GM19438 (cell line): Measurements from ENCODE around the gene IGFLR1.
A peak's percentile ranks its signal among the peaks of the same experiment; 100 is the strongest.
"Not testable (repeated sequence)": the region's sequence is repeated elsewhere in the genome, so short reads cannot be mapped to it uniquely, and the experiment has no call there.

Experiments used
- ATAC-seq: cut with Tn5 transposase; IDR thresholded peaks from one replicate; pipeline ENCODE4 v1.9.1; 2021; ENCODE audit warnings: low read depth; ENCODE audit not compliant: unreplicated experiment

Gene IGFLR1

DNA sequence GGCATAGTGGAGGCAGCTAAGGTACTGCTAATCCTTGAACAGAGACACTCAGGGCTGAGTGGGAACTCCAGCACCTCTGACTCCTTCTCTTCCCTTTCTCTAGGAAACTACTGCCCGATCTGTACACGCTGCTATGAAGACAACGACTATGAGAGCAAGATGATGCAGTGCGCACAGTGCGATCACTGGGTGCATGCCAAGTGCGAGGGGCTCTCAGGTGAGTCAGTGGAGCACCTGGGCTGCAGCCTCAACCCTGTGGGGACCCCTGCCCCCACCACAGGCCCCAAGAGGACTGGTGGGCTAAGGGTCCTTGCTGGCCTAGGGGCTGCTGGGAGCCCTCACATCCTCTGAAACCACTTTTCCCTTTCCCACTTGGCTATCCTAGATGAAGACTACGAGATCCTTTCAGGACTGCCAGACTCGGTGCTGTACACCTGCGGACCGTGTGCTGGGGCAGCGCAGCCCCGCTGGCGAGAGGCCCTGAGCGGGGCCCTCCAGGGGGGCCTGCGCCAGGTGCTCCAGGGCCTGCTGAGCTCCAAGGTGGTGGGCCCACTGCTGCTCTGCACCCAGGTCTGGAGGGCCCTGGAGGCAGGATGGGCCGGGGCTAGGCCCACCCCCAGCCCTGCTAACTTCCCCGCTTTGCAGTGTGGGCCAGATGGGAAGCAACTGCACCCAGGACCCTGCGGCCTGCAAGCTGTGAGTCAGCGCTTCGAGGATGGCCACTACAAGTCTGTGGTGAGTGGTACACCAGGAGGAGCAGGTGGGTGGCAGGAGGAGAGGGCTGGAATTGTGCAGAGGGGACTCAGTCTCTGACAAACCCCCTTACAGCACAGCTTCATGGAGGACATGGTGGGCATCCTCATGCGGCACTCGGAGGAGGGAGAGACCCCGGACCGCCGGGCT, 14.9 kb downstream of the IGFLR1 start:
- ATAC-seq, result no peak

DNA sequence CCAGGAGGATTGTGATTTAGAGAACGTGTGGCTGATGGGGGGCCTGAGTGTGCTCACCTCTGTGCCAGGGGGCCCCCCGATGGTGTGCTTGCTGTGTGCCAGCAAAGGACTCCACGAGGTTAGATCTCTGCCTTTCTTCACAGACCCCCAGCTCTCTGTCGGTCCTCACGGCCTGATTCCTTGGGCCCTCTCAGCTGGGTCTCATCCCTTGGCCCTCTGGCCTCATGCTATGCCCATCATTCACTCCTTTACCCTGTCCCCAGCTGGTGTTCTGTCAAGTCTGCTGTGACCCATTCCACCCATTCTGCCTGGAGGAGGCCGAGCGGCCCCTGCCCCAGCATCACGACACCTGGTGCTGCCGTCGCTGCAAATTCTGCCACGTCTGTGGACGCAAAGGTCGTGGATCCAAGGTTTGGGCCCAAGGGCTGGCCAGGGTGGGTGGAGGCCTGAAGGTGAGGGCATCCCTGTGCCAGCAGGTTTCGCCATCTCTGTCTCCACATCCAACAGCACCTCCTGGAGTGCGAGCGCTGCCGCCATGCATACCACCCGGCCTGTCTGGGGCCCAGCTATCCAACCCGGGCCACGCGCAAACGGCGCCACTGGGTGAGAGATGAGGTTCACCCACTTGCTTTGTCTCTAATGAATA, 16.9 kb downstream of the IGFLR1 start:
- ATAC-seq, result no peak

DNA sequence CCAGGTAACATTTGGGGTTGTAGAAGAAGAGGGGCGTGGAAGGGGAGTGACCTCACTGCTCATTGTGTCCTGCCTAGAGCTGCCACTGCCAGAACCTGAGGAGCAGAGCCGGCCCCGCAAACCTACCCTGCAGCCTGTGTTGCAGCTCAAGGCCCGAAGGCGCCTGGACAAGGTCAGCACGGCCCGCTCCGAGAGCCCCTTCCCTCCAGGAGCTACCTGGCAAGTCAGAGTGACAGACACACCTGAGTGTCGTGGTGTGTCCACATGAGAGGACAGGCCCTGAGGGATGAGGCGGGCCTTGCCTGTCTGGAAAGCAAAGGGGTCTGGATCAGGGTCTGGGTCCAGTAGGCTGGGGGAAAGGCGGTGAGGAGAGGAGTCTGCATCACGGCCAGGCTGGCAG, 17.7 kb downstream of the IGFLR1 start:
- no peak for ATAC-seq

DNA sequence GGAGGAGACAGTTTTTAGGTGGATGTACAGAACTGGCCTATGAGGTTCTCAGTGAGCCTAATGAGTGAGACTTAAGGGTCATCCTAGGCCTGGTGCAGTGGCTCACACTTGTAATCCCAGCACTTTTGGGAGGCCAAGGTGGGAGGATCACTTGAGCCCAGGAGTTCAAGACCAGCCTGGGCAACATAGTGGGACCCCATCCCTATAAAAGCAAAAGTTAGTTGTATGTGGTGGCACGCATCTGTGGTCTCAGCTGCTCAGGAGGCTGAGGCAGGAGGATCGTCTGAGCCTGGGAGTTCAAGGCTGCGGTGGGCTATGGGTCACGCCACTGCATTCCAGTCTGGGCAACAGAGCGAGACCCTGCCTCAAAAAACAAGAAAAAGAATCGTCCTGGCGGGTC, 18.1 kb downstream of the IGFLR1 start:
- not testable (repeated sequence) for ATAC-seq

DNA sequence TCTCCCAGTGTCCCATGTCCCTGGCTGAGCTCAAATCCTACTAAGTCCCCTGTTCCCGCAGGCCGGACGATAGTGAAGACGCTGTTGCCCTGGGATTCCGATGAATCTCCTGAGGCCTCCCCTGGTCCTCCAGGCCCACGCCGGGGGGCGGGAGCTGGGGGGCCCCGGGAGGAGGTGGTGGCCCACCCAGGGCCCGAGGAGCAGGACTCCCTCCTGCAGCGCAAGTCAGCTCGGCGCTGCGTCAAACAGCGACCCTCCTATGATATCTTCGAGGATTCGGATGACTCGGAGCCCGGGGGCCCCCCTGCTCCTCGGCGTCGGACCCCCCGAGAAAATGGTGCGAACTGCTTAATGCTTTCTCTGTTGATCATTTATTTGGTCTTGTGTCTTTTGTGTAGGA, 18.6 kb downstream of the IGFLR1 start:
- no peak for ATAC-seq

DNA sequence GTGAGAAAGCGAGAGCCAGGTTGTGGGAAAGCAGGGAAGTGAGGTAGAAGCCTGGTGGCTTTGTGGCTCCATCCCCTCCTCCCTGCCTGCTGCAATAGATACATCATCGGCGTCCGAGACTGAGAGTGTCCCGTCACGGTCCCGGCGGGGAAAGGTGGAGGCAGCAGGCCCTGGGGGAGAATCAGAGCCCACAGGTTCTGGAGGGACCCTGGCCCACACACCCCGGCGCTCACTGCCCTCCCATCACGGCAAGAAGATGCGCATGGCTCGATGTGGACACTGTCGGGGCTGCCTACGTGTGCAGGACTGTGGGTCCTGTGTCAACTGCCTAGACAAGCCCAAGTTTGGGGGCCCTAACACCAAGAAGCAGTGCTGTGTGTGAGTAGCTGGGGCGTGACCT, 19.4 kb downstream of the IGFLR1 start:
- no peak for ATAC-seq

DNA sequence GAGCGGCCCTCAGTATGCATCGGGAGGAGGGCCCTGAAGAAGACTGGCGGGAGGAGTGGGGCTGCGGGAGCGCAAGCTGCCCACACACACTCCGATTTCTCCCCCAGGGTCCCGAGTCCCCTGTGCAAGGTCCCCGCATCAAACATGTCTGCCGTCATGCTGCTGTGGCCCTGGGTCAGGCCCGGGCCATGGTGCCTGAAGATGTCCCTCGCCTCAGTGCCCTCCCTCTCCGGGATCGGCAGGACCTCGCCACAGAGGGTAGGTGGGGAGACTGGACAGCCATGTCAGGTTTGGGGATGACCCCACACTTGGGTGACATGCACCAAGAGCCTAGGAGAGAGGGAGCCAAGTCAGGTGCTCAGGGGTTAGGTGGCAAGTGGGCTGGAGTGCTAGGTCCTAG, 19.8 kb downstream of the IGFLR1 start:
- ATAC-seq, result no peak

DNA sequence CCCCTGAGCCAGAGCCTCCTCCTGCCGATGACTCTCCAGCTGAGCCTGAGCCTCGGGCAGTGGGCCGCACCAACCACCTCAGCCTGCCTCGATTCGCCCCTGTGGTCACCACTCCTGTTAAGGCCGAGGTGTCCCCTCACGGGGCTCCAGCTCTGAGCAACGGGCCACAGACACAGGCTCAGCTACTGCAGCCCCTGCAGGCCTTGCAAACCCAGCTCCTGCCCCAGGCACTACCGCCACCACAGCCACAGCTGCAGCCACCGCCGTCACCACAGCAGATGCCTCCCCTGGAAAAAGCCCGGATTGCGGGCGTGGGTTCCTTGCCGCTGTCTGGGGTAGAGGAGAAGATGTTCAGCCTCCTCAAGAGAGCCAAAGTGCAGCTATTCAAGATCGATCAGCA, 20.9 kb downstream of the IGFLR1 start:
- ATAC-seq, result no peak

DNA sequence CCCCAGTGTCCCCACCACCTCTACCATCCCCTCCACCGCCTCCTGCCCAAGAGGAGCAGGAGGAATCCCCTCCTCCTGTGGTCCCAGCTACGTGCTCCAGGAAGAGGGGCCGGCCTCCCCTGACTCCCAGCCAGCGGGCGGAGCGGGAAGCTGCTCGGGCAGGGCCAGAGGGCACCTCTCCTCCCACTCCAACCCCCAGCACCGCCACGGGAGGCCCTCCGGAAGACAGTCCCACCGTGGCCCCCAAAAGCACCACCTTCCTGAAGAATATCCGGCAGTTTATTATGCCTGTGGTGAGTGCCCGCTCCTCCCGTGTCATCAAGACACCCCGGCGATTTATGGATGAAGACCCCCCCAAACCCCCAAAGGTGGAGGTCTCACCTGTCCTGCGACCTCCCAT, 21.6 kb downstream of the IGFLR1 start:
- no peak for ATAC-seq

DNA sequence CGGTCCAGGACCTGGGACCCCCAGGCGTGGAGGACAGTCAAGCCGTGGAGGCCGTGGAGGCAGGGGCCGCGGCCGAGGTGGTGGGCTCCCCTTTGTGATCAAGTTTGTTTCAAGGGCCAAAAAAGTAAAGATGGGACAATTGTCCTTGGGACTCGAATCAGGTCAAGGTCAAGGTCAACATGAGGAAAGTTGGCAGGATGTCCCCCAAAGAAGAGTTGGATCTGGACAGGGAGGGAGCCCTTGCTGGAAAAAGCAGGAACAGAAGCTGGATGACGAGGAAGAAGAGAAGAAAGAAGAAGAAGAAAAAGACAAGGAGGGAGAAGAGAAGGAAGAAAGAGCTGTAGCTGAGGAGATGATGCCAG, 22.1 kb downstream of the IGFLR1 start:
- ATAC-seq, result no peak

DNA sequence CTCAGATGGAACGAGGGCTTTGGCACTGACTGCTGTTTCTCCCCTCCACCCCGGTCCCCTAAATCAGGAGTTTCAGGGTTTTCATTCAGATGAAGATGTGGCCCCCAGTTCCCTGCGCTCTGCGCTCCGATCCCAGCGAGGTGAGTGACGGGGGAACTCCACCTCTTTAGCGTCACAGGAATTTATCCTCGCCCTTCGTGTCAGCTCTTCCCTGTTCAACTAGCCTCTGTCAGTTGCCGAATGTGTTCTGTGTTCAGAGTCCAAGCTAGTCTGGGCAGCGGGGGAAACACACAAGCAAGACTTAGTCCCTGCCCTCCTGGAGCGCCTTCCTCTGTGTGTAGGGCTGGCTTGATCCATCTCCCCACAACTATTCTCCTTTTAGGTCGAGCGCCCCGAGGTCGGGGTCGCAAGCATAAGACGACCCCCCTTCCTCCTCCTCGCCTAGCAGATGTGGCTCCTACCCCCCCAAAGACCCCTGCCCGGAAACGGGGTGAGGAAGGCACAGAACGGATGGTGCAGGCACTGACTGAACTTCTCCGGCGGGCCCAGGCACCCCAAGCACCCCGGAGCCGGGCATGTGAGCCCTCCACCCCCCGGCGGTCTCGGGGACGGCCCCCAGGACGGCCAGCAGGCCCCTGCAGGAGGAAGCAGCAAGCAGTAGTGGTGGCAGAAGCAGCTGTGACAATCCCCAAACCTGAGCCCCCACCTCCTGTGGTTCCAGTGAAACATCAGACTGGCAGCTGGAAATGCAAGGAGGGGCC, 22.7 kb downstream of the IGFLR1 start:
- no peak for ATAC-seq

DNA sequence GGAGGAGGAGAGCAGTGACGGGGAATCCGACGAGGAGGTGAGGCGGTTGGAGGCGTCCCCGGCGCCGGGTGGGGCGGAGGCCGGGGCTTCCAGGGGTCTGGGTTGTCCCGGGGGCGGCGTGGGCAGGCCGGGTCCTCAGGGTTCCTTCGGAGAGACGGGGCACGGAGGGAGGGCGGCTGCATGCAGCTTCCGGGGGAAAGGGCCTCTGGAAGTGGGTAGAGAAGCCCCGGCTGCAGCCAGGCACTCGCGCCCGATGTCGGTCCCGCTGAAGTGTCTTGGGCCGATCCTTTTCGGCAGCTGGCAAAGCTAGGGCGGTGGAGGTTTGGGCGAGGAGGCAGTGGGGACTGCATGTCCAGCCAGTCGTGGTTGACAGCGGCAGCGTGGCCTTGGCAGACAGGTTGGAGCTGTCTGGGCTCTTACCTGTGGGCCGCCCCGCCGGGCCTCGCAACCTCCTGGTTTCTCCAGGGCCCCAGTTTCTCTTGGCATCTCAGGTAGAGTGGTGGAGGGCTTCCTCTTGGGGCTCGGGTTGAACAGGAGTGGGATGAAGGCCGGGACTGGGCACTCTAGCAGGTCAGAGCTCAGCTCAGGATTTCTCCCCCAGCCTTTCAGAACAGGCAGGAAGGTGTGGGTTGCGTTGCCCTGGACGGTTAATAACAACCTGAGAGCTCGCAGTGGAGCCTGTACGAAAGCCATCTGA, 23.8 kb downstream of the IGFLR1 start:
- ATAC-seq, result no peak

DNA sequence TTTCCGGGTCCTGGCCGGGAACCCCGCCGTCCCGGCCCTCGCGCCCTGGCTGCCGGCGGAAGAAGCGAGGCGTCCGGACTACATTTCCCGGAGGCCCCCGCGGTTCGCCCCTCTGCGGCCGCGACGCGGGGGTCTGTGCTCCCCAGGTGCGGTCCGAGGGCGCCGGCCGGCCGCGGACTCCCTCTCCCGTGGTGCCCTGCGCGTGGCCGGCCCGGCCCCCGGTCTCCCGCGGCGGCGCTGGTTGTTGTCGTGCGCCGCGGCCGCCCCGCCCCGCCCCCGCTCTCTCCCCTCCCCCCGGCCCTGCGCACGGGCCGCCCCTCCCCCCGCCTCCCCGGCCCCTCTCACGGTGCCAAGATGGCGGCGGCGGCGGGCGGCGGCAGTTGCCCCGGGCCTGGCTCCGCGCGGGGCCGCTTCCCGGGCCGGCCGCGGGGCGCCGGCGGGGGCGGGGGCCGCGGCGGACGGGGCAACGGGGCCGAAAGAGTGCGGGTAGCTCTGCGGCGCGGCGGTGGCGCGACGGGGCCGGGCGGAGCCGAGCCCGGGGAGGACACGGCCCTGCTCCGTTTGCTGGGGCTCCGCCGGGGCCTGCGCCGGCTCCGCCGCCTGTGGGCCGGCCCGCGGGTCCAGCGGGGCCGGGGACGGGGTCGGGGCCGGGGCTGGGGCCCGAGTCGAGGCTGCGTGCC, 24.4 kb downstream of the IGFLR1 start, which contains the start of gene KMT2B:
TSS of gene KMT2B (plus strand) at position 339 of the 680 bp plus-strand sequence. CDS start at position 355, 16 bp downstream.
- no peak for ATAC-seq

DNA sequence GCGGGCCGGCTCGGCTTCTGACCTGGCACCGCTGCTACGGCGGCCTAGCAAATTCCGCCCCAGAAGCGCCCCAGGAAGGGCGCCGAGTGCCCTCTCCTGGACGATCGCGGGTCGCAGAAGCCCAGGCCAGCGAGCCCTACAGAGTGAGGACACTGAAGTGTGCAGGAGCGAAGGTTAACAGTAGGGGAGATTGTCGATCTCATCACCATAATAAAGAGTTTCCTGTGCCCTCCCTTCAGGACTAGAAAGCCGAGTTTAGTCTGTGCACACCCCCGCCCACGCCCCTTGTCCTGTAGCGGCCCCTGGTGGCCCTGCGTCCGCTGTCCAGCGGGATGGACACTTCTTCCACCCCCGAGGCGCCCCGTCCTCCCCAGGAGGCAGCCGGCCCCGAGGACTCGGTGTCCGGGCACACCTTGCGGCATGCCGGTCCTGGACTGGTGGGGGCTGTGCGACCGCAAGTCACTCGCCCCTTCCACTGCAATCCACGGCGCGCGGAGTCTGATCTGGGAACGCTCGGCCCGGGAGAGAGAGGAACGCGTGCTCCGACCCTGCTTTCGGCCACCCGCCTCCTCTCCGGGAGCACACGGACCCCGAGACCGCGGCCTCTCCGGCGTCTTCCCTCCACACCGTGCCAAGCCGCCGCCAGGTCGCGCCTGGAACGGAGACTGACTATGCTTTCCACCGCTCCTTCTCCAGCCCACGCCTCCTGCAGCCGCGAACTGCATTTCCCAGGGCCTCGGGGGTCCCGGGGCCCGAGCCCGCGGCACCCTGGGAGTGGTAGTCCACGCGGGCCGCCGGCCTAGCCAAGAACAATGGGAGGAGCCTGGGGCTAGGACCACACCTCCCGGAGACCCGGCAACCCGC, 25.2 kb downstream of the IGFLR1 start:
- peak; percentile 58 for ATAC-seq

DNA sequence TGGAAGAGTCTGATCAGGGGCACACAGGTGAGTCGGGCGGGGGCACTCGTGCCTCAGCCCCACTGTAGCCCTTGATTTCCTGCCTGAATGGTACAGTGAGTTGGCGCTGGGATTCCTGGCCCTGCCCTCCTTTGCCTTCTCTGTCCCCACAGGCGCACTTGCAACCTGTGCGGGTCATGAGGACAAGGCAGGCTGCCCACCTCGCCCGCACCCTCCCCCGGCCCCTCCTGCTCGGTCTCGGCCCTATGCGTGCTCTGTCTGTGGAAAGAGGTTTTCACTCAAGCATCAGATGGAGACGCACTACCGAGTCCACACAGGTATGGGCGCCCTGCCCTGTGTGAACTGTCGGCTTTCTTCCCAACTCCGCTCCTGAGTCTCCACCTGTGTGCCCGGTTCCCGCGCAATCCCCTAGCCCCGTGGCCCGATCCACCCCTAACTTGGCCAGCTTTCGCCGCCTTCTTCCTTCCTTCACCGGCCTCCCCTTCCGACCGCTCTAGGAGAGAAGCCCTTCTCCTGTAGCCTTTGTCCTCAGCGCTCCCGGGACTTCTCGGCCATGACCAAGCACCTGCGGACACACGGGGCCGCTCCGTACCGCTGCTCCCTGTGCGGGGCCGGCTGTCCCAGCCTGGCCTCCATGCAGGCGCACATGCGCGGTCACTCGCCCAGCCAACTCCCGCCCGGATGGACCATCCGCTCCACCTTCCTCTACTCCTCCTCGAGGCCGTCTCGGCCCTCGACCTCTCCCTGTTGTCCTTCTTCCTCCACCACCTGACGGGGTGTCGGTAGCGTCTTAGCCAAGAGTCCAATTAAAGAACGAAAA, 26.1 kb downstream of the IGFLR1 start:
- ATAC-seq, result no peak

DNA sequence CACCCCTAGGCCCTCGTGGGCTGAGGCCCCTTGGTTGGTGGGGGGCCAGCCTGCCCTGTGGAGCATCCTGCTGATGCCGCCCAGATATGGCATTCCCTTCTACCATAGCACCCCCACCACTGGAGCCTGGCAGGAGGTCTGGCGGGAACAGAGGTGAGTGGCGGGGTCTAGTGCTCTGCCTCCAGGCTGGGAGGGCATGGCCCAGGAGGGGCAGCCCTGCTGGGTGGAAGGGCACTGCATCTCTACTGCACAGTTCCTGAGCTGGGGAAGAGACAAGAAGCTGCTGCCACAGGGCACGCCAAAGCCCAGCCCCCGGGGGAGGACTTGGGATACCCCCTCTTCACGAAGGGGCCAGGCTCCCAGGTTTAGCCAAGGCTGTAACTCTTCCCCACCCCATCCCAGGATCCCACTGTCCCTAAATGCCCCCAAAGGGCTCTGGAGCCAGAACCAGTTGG, 26.9 kb downstream of the IGFLR1 start:
- no peak for ATAC-seq

DNA sequence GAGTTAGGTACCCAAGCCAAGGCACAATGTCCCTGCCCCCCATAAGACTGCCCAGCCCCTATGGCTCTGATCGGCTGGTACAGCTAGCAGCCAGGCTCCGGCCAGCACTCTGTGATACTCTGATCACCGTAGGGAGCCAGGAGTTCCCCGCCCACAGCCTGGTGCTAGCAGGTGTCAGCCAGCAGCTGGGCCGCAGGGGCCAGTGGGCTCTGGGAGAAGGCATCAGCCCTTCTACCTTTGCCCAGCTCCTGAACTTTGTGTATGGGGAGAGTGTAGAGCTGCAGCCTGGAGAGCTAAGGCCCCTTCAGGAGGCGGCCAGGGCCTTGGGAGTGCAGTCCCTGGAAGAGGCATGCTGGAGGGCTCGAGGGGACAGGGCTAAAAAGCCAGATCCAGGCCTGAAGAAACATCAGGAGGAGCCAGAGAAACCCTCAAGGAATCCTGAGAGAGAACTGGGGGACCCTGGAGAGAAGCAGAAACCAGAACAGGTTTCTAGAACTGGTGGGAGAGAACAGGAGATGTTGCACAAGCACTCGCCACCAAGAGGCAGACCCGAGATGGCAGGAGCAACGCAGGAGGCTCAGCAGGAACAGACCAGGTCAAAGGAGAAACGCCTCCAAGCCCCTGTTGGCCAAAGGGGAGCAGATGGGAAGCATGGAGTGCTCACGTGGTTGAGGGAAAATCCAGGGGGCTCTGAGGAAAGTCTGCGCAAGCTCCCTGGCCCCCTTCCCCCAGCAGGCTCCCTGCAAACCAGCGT, 27.5 kb downstream of the IGFLR1 start:
- ATAC-seq, result no peak
